ENCODE results near the gene SPECC1.
"Not testable (repeated sequence)": the region's sequence is repeated elsewhere in the genome, so short reads cannot be mapped to it uniquely, and the experiment has no call there.

The SPECC1 gene

GRCh38 chr17:20232611-20233010 is 223.5 kb downstream of the SPECC1 start:
- DNase-seq (ENCODE audit: low read depth in 2 of 2): no peak

- peak; percentile 29 to 49 for DNase-seq (ENCODE audit: low read depth in 2 of 2)
Measured at GRCh38 chr17:20234276-20234675, 225.1 kb downstream of the SPECC1 start.

GRCh38 chr17:20235747-20236146 is 226.6 kb downstream of the SPECC1 start:
- no peak for DNase-seq (ENCODE audit: low read depth in 2 of 2)

- DNase-seq (ENCODE audit: low read depth in 2 of 2): no peak
Measured at GRCh38 chr17:20236578-20237227, 227.5 kb downstream of the SPECC1 start.

DNA sequence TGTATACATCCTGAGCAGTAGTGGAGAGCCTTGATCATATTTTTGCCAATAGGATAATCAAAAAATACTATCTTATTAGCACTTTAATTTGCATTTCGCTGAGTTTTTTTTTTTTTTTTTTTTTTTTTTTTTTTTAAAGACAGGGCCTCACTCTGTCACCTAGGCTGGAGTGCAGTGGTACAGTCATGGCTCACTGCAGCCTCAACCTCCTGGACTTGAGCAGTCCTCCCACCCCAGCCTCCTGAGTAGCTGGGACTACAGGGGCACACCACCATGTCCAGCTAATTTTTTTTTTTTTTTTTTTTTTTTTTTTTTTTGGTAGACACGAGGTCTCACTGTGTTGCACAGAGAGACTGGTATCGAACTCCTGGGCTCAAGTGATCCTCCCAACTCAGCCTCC is 230.6 kb downstream of the SPECC1 start:
- not testable (repeated sequence) for DNase-seq (ENCODE audit: low read depth in 2 of 2)

DNA sequence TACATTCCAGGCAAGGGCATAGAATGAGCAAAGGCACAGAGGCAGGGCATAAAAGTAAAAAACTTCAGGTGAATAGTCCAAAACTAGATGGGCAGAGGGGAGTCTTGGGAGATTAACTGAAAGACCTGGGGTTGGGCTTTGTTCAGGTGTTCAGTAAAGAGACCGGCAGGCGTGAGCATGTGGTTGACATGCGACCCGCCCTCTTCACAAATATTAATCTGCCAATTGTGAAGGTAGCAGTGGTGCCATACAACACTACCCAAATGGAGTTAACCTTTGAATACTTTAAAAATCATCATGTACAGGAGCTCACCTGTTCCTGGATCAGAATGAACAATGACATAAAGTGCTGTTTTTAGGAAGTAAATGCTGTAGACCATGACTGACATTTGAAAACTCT is 232.7 kb downstream of the SPECC1 start:
- no peak for DNase-seq (ENCODE audit: low read depth in 2 of 2)

DNA sequence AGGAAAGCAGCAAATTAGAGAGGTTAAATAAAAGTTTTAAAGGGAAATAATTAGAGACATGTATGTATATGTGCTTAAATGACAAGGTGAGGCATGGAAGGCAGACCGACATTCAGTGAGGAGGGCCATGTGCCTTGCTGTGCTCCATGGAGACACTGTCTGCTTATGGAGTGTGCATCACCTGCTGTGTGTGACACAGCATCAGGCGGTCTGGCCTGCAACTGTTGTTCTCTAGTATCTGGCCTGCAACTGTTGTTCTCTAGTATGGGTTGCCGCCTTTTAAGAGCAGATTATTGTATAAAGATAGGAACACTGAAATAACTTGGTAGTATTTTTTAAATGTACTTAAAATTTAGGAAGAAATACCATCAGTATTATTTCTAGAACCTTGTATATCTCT is 233.1 kb downstream of the SPECC1 start:
- no peak for DNase-seq (ENCODE audit: low read depth in 2 of 2)

DNA sequence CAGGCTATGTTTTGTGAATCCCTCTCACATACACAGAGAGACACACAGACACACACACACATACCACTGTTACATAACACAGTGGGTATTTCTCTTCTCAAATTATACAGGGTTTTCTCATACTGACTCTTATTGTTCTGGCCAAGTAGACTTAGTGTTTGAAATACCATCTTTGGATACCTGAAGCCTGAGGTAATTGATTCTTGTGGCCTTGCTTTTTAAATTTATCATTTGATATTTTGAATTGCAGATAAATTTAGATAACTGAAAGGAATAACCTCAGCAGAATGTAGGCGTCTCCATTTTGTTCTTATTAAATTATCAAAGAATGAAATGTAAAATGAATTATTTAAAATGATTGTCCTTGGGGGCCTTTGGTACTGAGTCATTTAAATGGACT is 234.4 kb downstream of the SPECC1 start:
- DNase-seq (ENCODE audit: low read depth in 2 of 2): no peak

GRCh38 chr17:20244671-20245070 is 235.5 kb downstream of the SPECC1 start:
- DNase-seq (ENCODE audit: low read depth in 2 of 2): no peak

- no peak for DNase-seq (ENCODE audit: low read depth in 2 of 2)
Measured at GRCh38 chr17:20246692-20247091, 237.5 kb downstream of the SPECC1 start.

- DNase-seq (ENCODE audit: low read depth in 2 of 2): no peak
Measured at GRCh38 chr17:20253323-20253722, 244.2 kb downstream of the SPECC1 start.

- no peak for DNase-seq (ENCODE audit: low read depth in 2 of 2)
Measured at GRCh38 chr17:20254541-20254940, 245.4 kb downstream of the SPECC1 start.

- DNase-seq (ENCODE audit: low read depth in 2 of 2): no peak
Measured at GRCh38 chr17:20256144-20256543, 247.0 kb downstream of the SPECC1 start.

DNA sequence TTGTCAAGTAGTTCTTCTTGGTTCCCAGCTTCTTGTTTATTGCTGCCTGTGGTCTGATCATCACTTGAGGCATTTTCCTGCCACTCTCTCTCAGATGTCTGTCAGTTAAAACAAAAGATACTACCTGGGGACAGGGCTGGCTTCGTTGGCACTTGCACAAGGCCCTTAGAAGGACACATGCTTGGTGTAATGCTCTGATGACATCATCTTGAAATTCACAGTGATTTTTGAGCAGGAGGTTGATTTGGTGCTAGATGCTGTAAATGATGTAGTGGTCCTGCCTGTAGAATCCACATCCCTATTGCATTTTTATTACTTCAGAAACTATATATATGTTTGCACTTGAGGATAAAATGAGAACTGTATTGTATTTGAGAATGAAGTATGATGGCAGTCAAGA is 247.8 kb downstream of the SPECC1 start:
- no peak for DNase-seq (ENCODE audit: low read depth in 2 of 2)

- DNase-seq (ENCODE audit: low read depth in 2 of 2): no peak
Measured at GRCh38 chr17:20257798-20258197, 248.6 kb downstream of the SPECC1 start.

DNA sequence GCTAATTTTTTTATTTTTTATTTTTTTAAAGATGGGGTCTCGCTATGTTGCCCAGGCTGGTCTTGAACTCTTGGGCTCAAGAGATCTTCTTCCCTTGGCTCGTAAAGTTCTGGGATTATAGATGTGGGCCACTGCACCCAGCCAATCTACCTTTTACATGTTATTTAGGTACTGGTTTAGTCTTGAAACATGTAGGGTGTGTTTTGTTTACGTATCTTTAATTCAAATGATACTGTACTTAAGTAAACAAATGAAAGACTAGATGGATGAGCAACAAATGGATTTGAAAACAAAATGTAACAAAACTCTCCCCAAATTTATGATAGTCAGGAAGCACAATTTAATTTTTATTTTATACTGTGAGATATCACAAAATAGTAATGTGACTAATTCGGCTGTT is 250.5 kb downstream of the SPECC1 start:
- no peak for DNase-seq (ENCODE audit: low read depth in 2 of 2)

DNA sequence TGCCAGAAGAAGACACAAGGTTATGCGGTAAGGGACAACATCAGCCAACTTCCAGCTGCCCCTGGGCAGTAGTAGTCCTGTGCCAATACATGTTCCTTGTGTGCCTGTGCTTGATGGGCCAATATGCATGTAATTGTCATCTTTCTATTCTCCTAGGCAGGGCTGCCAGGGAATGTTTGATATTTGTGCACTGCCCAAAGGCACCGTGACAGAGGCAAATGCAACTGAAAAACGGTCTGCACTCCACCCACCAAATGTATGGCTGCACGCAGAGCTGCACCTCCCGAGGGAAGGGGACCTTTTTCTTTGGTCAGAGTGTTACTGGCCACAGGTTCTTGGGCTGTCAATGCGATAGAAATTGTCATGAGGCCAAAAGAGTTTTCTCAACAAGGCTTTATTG is 251.1 kb downstream of the SPECC1 start:
- no peak for DNase-seq (ENCODE audit: low read depth in 2 of 2)

- DNase-seq (ENCODE audit: low read depth in 2 of 2): no peak
Measured at GRCh38 chr17:20262226-20263114, 253.3 kb downstream of the SPECC1 start.

DNA sequence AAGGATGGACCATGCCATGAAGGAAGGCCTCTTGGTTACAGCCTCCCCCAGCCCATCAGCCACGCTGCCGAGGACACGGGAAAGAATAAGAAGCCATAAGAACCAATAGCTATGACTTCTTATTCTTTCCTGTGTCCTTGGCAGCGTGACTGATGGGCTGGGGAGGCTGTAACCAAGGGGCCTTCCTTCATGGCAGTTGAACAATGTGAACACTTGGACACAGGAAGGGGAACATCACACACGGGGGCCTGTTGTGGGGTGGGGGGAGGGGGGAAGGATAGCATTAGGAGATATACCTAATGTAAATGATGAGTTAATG is 253.9 kb downstream of the SPECC1 start:
- not testable (repeated sequence) for DNase-seq (ENCODE audit: low read depth in 2 of 2)

DNA sequence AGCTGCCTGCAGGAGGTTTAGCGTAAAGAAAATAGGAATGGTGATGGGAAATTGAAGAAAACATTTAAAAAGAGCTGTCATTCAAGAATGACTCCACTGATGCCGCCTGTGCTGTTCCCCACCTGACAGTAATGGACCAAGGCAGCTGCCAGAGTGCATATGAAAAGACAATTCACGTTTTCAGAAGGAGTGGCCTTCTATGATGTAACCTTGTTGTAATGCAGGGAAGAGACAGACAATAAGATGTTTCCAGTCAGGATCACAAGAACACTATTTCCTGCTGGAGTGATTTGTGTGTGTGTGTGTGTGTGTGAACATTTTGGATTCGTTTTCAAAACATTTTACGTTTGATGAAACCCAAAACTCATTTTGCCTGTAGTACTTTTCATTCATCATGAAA is 254.4 kb downstream of the SPECC1 start:
- no peak for DNase-seq (ENCODE audit: low read depth in 2 of 2)

DNA sequence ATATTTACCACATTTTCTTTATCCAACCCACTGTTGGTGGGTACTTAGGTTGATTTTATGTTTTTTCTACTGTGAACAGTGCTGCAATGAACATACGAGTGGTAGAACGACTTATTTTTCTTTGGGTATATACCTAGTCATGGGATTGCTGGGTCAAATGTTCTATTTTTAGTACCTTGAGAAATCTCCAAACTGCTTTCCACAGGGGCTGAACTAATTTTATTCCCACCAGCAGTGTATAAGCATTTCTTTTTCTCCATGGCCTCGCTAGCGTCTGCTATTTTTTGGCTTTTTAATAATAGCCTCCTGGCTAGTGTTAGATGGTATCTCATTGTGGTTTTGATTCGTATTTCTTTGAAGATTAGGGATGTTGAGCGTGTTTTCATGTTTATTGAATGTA is 255.8 kb downstream of the SPECC1 start:
- no peak for DNase-seq (ENCODE audit: low read depth in 2 of 2)

DNA sequence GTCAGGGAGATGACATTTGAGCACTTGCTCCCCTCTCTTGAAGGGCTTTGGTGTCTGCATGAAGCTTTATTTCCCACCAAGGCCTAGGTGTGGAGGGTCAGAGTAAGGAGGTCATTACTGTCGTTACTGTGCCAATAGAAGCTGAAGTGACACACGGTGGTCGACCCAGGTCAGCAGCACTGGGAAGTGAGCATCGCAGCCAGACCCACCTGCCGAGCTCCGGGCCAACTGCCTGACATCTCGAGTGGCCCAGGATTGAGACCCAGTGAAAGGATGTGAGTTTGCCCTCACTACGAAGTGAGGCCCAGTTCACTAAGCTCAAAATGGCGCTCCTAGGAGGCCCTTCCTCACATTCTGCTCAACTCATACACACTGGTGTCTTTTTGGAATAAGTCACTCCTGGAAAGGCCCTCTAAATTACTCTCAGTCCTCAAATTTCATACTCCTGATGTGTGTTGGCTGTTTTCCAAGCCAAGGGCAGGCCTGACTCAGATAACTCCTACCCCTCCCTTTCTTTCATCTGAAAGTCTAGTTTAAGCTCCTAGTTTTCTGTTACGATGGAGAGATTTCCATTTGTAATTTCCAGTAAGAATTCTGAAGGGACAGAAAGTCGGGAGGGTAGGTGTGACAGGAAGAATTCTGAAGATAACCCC is 257.8 kb downstream of the SPECC1 start:
- no peak for DNase-seq (ENCODE audit: low read depth in 2 of 2)

- DNase-seq (ENCODE audit: low read depth in 2 of 2): no peak
Measured at GRCh38 chr17:20267459-20267842, 258.3 kb downstream of the SPECC1 start.

Measured in stimulated activated CD4-positive, alpha-beta T cell treated with anti-CD3 and anti-CD28 coated beads, Interleukin-4, amount 100 ng/mL, for 48 hours (primary cell).